GM19239 (cell line): ENCODE data around the gene MESP1.

Source experiments
- DNase-seq: peaks from one replicate; pipeline ENCODE4 v3.0.0; 2011; ENCODE audit warnings: low spot score; ENCODE audit not compliant: insufficient read length
- FAIRE-seq: peaks from 2 replicates; lab custom pipeline; 2011; peaks lifted over from hg19 to GRCh38; lab: Jason Lieb, UNC

MESP1 gene

DNA sequence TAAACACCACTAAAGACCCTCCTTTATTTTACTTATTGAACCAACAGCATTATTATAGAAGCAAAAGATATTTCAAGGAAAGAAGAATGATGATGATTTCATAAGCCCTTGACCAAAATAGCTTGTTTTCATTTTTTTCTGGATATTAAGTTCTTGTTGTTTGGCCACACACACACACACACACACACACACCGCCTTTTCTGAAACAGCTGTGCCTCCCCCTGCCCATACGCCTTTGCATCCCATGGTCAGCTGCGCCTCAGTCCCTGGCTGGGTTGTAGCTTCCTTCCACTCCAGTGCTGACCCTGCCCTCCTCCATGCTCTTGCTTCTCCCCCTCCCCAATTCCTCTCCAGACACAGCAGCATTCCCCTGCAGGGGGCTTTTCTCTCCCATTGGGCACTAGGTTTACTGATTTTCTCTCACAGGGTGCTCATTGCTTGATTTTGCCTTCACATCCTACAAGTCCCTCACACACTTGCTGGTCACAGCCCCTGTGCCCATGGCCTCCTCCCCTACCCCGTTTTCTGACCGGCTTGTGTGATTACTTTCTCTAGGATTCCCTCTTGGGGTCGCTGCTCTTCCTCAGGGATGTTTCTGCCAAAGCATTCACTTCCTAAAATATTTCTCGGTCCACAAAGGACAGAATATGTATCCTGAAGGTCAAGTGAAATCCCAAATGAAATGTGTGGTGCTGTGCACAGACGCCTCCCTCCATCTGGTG is 18.4 kb downstream of the MESP1 start:
- DNase-seq, result no peak
- no peak for FAIRE-seq

DNA sequence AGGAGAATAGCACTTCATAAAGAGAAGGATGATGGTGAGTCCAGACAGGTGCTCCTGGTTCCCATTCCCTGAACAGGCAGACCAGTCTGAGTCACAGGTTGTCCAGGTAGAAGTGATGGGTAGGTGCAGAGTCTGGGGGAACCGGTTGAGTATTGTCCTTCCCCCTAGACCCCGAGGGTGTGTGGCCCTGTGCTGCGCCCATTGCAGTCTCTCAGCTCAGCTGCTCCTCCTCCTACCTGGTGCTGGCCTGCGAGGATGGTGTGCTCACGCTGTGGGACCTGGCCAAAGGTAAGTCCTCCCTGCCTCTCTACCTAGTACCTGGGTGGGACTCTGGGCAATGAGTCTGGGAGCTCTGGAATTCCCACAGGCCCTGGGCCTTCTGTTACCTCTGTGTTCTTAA is 19.8 kb downstream of the MESP1 start:
- FAIRE-seq (no peak), DNase-seq (no peak)

DNA sequence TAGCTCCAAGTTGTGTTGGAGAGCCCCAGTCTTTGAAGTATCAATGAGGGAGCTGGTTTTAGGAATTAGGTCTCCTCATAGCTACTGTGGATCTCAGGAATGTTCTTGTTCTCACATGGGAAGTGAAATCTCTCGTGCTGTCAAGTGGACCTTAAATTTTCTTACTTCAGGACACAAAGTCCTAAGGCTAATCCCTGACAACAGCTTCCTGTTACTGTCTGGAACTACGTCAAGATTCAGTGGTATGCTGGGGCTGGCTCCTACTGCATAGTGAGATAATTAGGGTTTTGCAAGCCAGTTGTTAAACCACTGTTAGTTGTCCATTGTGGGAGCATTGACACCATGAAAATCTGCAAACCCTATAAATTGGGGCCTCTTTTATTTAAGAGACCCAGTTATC is 22.8 kb downstream of the MESP1 start:
- DNase-seq (no peak), FAIRE-seq (no peak)

DNA sequence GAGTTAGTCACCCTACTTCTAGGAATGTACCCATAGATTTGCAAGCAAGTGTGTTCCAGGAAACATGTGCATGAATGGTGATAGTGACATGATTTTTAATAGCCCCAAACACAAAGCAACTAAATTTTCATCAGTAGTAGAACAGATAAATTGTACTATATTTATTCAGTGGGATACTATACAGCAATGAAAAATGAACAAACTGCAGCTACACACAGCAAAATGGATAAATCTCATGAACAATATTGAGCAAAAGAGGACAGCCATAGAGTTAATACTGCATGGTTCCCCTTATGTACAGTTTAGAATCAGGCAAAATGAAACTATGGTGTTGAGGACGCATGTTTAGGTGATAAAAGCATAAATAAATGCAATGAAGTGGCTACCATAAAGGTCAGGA is 26.0 kb downstream of the MESP1 start:
- FAIRE-seq (no peak), DNase-seq (no peak)

DNA sequence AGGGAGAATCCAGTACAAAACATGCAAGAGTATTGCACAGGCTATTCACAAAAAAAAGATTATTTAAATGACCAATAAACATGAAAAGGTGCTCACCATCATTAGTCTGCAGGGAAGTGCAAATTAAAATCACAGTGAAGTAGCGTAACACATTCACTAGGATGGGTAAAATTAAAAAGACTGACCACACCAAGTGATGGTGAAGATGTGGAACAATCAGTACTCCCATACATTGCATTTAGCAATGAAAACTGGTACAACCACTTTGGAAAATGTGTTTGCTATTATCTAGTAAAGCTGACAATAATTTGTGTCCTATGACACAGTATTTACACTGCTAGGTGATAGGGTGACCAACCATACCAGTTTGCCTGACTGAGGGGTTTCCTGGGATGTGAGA is 26.4 kb downstream of the MESP1 start:
- FAIRE-seq (no peak), DNase-seq (no peak)

DNA sequence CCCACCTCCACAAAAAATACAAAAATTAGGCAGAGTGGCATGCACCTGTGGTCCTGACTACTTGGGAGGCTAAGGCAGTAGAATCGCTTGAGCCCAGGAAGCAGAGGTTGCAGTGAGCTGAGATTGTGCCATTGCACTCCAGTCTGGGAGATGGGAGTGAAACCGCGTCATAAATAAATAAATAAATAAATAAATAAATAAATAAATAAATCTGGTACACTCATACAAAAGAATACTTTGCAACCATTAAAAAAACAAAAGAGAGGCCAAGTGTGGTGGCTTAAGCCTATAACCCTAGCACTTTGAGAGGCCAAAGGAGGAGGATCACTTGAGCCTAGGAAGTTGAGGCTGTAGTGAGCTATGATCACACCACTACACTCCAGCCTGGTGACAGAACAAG is 28.0 kb downstream of the MESP1 start:
- no peak for DNase-seq
- no peak for FAIRE-seq

DNA sequence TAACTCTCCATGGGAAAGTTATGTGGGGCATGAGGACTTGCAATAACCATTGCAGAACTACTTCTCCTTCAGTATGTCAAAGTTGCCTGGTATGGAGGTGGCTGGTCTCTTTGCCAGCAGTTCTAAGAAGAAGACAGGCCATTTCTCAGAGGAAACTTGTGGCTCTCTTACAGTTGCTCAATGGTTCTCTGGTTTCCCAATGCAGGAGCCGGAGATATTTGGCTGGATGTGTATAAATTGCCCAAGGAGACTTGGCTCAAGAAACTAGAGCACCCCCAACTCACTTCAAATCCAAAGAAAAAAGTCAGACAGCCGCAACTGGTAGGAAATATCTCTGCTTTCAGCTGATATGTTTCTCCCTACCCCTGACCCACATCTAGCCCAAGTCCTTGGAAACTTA is 36.3 kb downstream of the MESP1 start:
- DNase-seq, result no peak
- FAIRE-seq, result no peak

DNA sequence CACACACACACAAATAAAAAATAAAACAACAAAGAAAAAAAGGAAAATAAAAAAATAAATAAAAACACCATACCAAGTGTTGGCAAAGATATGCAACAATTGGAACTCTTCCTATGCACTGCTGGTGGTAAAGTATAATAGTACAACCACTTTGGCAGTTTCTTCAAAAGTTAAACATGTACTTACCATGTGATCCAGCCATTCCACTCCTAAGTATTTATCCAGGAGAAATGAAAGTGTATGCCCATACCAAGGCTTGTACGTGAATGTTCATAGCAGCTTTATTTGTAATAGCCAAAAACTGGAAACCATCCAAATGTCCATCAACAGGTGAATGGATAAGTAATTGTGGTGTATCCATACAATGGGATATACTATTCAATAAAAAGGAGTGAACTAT is 43.5 kb downstream of the MESP1 start:
- FAIRE-seq, result no peak
- DNase-seq, result no peak

DNA sequence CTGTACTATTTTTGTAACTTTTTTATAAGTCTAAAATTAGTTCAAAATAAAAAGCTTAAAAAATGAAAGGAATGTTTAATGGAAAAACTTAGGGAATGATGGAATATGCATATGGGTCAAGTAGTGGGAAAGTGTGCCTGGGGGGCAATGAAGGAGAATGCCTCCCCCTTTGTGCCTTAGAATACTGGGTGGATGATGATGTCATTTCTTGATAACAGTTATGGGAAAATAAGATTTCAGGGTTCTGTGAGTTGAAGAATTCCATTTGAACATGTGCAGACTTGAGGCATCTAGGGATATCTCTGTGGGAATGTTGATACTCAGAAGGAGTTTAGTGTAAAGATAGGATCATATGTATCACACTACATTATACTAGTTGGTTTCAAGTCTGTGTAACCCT is 46.6 kb downstream of the MESP1 start:
- no peak for DNase-seq
- FAIRE-seq, result no peak
